HEK293T (cell line): ENCODE measurements around the gene C2orf81.

Experiments
- FOXM1 ChIP-seq: fragments of 450-650 bp; IDR thresholded peaks from 2 replicates; pipeline ENCODE4 v1.6.1; 2017; ENCODE audit warnings: mild to moderate bottlenecking, borderline replicate concordance
- NFRKB ChIP-seq: fragments of 450-650 bp; IDR thresholded peaks from 2 replicates; pipeline ENCODE4 v1.6.1; 2016; ENCODE audit warnings: mild to moderate bottlenecking, moderate library complexity

- TF ChIP-seq FOXM1, result no peak
- TF ChIP-seq NFRKB, result no peak; the same call in 1 of the 2 replicates
Measured at GRCh38 chr2:74440378-74441169, 19.2 kb upstream of the C2orf81 start.
